Measurements from ENCODE around the gene PRXL2A.

DNA sequence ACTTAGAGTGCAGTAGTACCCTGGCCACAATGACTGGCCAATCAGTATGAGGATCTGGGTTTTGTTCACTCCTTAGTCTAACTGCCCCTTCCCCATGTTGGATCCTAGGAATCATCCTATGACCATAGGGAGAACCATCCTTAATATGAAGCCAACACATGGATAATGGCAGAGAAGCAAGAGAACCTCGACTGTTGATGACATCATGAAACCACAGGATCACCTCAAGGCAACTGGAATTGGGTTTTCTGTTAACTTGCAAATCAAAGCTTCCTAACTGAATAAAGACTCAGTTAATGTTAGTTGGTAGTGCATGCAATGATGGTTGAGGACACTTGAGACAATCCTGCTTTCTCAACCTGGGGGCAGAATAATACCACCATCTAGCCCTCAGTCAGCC is 3.3 kb upstream of the PRXL2A start:
- TF ChIP-seq, protein P1, sequence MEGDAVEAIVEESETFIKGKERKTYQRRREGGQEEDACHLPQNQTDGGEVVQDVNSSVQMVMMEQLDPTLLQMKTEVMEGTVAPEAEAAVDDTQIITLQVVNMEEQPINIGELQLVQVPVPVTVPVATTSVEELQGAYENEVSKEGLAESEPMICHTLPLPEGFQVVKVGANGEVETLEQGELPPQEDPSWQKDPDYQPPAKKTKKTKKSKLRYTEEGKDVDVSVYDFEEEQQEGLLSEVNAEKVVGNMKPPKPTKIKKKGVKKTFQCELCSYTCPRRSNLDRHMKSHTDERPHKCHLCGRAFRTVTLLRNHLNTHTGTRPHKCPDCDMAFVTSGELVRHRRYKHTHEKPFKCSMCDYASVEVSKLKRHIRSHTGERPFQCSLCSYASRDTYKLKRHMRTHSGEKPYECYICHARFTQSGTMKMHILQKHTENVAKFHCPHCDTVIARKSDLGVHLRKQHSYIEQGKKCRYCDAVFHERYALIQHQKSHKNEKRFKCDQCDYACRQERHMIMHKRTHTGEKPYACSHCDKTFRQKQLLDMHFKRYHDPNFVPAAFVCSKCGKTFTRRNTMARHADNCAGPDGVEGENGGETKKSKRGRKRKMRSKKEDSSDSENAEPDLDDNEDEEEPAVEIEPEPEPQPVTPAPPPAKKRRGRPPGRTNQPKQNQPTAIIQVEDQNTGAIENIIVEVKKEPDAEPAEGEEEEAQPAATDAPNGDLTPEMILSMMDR (IDR thresholded peaks at IDR 0.05; ENCODE audit: insufficient read depth, low read length), result no peak
- no peak for TF ChIP-seq POLR2AphosphoS5 (IDR thresholded peaks at IDR 0.05; ENCODE audit: low read depth)
- TF ChIP-seq, protein P2, sequence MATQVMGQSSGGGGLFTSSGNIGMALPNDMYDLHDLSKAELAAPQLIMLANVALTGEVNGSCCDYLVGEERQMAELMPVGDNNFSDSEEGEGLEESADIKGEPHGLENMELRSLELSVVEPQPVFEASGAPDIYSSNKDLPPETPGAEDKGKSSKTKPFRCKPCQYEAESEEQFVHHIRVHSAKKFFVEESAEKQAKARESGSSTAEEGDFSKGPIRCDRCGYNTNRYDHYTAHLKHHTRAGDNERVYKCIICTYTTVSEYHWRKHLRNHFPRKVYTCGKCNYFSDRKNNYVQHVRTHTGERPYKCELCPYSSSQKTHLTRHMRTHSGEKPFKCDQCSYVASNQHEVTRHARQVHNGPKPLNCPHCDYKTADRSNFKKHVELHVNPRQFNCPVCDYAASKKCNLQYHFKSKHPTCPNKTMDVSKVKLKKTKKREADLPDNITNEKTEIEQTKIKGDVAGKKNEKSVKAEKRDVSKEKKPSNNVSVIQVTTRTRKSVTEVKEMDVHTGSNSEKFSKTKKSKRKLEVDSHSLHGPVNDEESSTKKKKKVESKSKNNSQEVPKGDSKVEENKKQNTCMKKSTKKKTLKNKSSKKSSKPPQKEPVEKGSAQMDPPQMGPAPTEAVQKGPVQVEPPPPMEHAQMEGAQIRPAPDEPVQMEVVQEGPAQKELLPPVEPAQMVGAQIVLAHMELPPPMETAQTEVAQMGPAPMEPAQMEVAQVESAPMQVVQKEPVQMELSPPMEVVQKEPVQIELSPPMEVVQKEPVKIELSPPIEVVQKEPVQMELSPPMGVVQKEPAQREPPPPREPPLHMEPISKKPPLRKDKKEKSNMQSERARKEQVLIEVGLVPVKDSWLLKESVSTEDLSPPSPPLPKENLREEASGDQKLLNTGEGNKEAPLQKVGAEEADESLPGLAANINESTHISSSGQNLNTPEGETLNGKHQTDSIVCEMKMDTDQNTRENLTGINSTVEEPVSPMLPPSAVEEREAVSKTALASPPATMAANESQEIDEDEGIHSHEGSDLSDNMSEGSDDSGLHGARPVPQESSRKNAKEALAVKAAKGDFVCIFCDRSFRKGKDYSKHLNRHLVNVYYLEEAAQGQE (IDR thresholded peaks at IDR 0.05; ENCODE audit: insufficient replicate concordance, low read depth), result no peak
- TF ChIP-seq GABPA (IDR thresholded peaks at IDR 0.05; ENCODE audit: low read depth), result no peak
- TF ChIP-seq SPI1 (IDR thresholded peaks at IDR 0.05; ENCODE audit: borderline replicate concordance, low read depth), result no peak

Measured in HL-60 (cell line).